ENCODE results near the gene PTK6. TPM values are rescaled to one million over a fixed set of nuclear protein-coding genes. Genes with fewer than 3 reads are reported as not detected.
"Not testable (repeated sequence)": the region's sequence is repeated elsewhere in the genome, so short reads cannot be mapped to it uniquely, and the experiment has no call there.

The PTK6 gene
- total RNA-seq, 2 donors from 2014 or later: 0.56 TPM; not detected in 1

GRCh38 chr20:63517376-63518309 is 19.5 kb downstream of the PTK6 start:
- no peak for TF ChIP-seq CTCF (IDR thresholded peaks at IDR 0.05)
- ATAC-seq (ENCODE audit: insufficient number of reproducible peaks, low FRiP score, low read depth) (no peak), DNase-seq (ENCODE audit: low spot score) (no peak)

GRCh38 chr20:63514520-63514919 is 22.7 kb downstream of the PTK6 start:
- not testable (repeated sequence) for H3K4me3 ChIP-seq; ATAC-seq (ENCODE audit: insufficient number of reproducible peaks, low FRiP score, low read depth); H3K36me3 ChIP-seq; H3K27me3 ChIP-seq (replicated peaks; ENCODE audit: insufficient read depth); H3K4me1 ChIP-seq (ENCODE audit: control insufficient read depth in 1 of 2, low read depth in 2 of 2); DNase-seq (ENCODE audit: low spot score); H3K27ac ChIP-seq; H3K9me3 ChIP-seq

More at GRCh38 chr20:63517376-63518309, 19.5 kb downstream of the PTK6 start:
- Histone ChIP-seq H3K27ac (no peak overlapping the region), H3K9me3 (no peaks in the 10 kb centered on the region), H3K4me1 (ENCODE audit: control insufficient read depth in 1 of 2, low read depth in 2 of 2) (peaks cover 12 to 22% of the 10 kb centered on the region in 2 donors), H3K27me3 (replicated peaks; ENCODE audit: insufficient read depth) (no peaks in the 10 kb centered on the region), H3K36me3 (no peaks in the 10 kb centered on the region), H3K4me3 (no peak overlapping the region)

- ATAC-seq (ENCODE audit: insufficient number of reproducible peaks, low FRiP score, low read depth): no peak
- H3K36me3 ChIP-seq: no peaks in the 10 kb centered on the region
Observed at GRCh38 chr20:63513207-63513606, 24.0 kb downstream of the PTK6 start.

GRCh38 chr20:63509088-63509564 is 28.1 kb downstream of the PTK6 start:
- Histone ChIP-seq H3K27me3 (replicated peaks; ENCODE audit: insufficient read depth) (no peaks in the 10 kb centered on the region), H3K27ac (no peak overlapping the region), H3K4me1 (ENCODE audit: control insufficient read depth in 1 of 2, low read depth in 2 of 2) (no peaks in the 10 kb centered on the region), H3K4me3 (no peak overlapping the region), H3K36me3 (no peaks in the 10 kb centered on the region), H3K9me3 (no peaks in the 10 kb centered on the region)
- no peak for TF ChIP-seq CTCF (IDR thresholded peaks at IDR 0.05)
- ATAC-seq (ENCODE audit: insufficient number of reproducible peaks, low FRiP score, low read depth) (no peak), DNase-seq (ENCODE audit: low spot score) (no peak)

More at GRCh38 chr20:63513207-63513606, 24.0 kb downstream of the PTK6 start:
- TF ChIP-seq CTCF (IDR thresholded peaks at IDR 0.05): no peak
- no peaks in the 10 kb centered on the region for H3K27me3 ChIP-seq (replicated peaks; ENCODE audit: insufficient read depth)
- H3K27ac ChIP-seq: no peak overlapping the region
- DNase-seq (ENCODE audit: low spot score): no peak
- no peaks in the 10 kb centered on the region for H3K9me3 ChIP-seq
- no peaks in the 10 kb centered on the region for H3K4me1 ChIP-seq (ENCODE audit: control insufficient read depth in 1 of 2, low read depth in 2 of 2)
- H3K4me3 ChIP-seq: no peak overlapping the region

- no peak for ATAC-seq (ENCODE audit: insufficient number of reproducible peaks, low FRiP score, low read depth)
- H3K27me3 ChIP-seq (replicated peaks; ENCODE audit: insufficient read depth): no peaks in the 10 kb centered on the region
Observed at GRCh38 chr20:63508072-63508768, 29.0 kb downstream of the PTK6 start.

More at GRCh38 chr20:63508072-63508768, 29.0 kb downstream of the PTK6 start:
- DNase-seq (ENCODE audit: low spot score): no peak
- Histone ChIP-seq H3K36me3 (no peaks in the 10 kb centered on the region), H3K4me1 (ENCODE audit: control insufficient read depth in 1 of 2, low read depth in 2 of 2) (no peaks in the 10 kb centered on the region), H3K4me3 (no peak overlapping the region), H3K9me3 (no peaks in the 10 kb centered on the region), H3K27ac (no peak overlapping the region)
- no peak for TF ChIP-seq CTCF (IDR thresholded peaks at IDR 0.05)
